ENCODE data around the gene ATAD3C. TPM values are rescaled to one million over a fixed set of nuclear protein-coding genes. Genes with fewer than 3 reads are reported as not detected.
"Not testable (repeated sequence)": the region's sequence is repeated elsewhere in the genome, so short reads cannot be mapped to it uniquely, and the experiment has no call there.

Gene ATAD3C
- total RNA-seq, 6 donors from 2014 or later, result 9.2 to 20.9 (median 14.7) TPM

- H3K4me1 ChIP-seq, result peaks cover 0 to 12% (median 8%) of the 10 kb centered on the region in 4 donors
- DNase-seq (peak in 1 of 2 donors; percentile 61), ATAC-seq (ENCODE audit: low FRiP score in 2 of 2) (no peak)
- no peak for TF ChIP-seq POLR2AphosphoS5 (IDR thresholded peaks at IDR 0.05)
- no peak for TF ChIP-seq EP300 (IDR thresholded peaks at IDR 0.05)
- TF ChIP-seq POLR2A (IDR thresholded peaks at IDR 0.05), result no peak
- no peak for TF ChIP-seq CTCF (IDR thresholded peaks at IDR 0.05)
- H3K27ac ChIP-seq, result no peak overlapping the region
- no peak overlapping the region for H3K4me3 ChIP-seq
- WGBS, 2 donors, result 59 to 76% methylated on average over 3 to 25 of the region's 27 CpGs
- H3K36me3 ChIP-seq, result no peaks in the 10 kb centered on the region
- H3K27me3 ChIP-seq, result no peaks in the 10 kb centered on the region
- H3K9me3 ChIP-seq, result no peaks in the 10 kb centered on the region
Measured at GRCh38 chr1:1460540-1461130, 11.1 kb downstream of the ATAD3C start.

DNA sequence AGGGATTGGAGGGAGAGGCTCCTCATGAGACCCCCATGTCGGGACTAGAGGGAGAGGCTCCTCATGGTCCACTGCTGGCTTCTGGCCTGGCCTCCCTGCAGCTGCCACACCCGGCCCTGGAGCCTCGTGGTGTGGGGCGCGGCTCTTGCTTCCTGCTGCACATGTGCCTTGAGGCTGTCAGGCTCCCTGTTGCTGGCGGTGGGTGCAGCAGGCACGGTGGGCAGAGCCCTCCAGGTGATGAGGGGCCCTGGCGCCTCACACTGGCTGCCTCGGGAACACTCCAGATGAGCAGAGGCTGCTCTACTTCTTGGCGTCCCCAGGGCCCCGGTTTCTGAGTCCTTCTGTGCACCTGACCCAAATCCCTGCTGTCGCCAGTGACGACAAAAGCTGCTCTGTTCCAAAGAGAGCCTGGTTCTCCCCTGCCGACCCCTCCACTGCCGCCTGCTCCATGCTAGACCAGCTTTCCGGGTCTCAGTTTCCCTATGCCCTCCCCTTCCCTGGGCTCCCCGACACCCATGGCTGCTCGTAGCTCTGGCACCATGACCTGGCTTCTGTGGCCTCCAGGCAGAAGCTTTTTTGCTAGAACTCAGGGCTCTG, 12.3 kb downstream of the ATAD3C start:
- H3K27me3 ChIP-seq, result no peaks in the 10 kb centered on the region
- no peaks in the 10 kb centered on the region for H3K36me3 ChIP-seq
- 70 to 77% methylated on average over 8 to 12 of the region's 18 CpGs for WGBS, 2 donors
- no peak for TF ChIP-seq POLR2AphosphoS5 (IDR thresholded peaks at IDR 0.05)
- TF ChIP-seq EP300 (IDR thresholded peaks at IDR 0.05), result no peak
- TF ChIP-seq CTCF (IDR thresholded peaks at IDR 0.05), result no peak
- no peak for TF ChIP-seq POLR2A (IDR thresholded peaks at IDR 0.05)
- no peaks in the 10 kb centered on the region for H3K9me3 ChIP-seq
- ATAC-seq (ENCODE audit: low FRiP score in 2 of 2) (no peak), DNase-seq (peak in 1 of 2 donors; percentile 76)
- peak overlapping the region; percentile 42 to 59 (median 53) for H3K27ac ChIP-seq
- peak overlapping the region in 3 of 4 donors; percentile 26 to 40 (median 37) for H3K4me3 ChIP-seq
- H3K4me1 ChIP-seq, result peaks cover 0 to 12% (median 8%) of the 10 kb centered on the region in 4 donors

- 0 to 51% methylated on average over 2 to 25 of the region's 26 CpGs for WGBS, 2 donors
- no peaks in the 10 kb centered on the region for H3K27me3 ChIP-seq
- peak overlapping the region in 3 of 4 donors; percentile 26 to 40 (median 37) for H3K4me3 ChIP-seq
- DNase-seq, result peak; percentile 81 to 83
- no peak for TF ChIP-seq CTCF (IDR thresholded peaks at IDR 0.05)
- TF ChIP-seq POLR2A (IDR thresholded peaks at IDR 0.05), result peak in 1 of 4 donors; percentile 33
- TF ChIP-seq EP300 (IDR thresholded peaks at IDR 0.05), result no peak
- ATAC-seq (ENCODE audit: low FRiP score in 2 of 2), result peak; percentile 76 to 93
- H3K27ac ChIP-seq, result peak overlapping the region; percentile 42 to 59 (median 53)
- no peaks in the 10 kb centered on the region for H3K36me3 ChIP-seq
- no peaks in the 10 kb centered on the region for H3K9me3 ChIP-seq
- H3K4me1 ChIP-seq, result peaks cover 0 to 12% (median 8%) of the 10 kb centered on the region in 4 donors
Measured at GRCh38 chr1:1462318-1462966, 13.0 kb downstream of the ATAD3C start.

DNA sequence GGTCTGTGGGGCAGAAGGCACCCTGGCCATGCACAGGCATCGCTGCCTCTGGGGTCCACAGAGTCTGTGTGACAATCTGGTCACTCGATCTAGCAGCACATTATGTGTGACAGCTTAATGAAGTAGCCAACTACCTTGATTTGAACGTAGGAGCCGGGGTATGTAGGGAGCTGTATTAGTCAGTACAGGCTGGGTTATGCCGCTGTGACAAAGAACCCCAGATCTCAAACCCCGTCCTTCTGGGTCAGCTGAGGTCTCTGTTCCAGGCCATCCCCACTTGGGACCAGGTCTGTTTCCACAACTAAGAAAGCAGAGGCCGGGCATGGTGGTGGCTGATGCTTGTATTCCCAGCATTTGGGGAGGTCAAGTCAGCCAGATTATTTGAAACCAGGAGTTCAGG, 13.8 kb downstream of the ATAD3C start:
- Histone ChIP-seq H3K9me3 (no peaks in the 10 kb centered on the region), H3K27ac (peak overlapping the region in 1 of 4 donors; percentile 42), H3K27me3 (no peaks in the 10 kb centered on the region), H3K36me3 (no peaks in the 10 kb centered on the region), H3K4me1 (peaks cover 0 to 12% (median 8%) of the 10 kb centered on the region in 4 donors), H3K4me3 (no peak overlapping the region)
- ATAC-seq (ENCODE audit: low FRiP score in 2 of 2) (no peak), DNase-seq (no peak)
- no peak for TF ChIP-seq POLR2AphosphoS5 (IDR thresholded peaks at IDR 0.05)
- no peak for TF ChIP-seq POLR2A (IDR thresholded peaks at IDR 0.05)
- no peak for TF ChIP-seq CTCF (IDR thresholded peaks at IDR 0.05)
- TF ChIP-seq EP300 (IDR thresholded peaks at IDR 0.05), result no peak
- 89 to 98% methylated on average over 5 to 7 of the region's 7 CpGs for WGBS, 2 donors

DNA sequence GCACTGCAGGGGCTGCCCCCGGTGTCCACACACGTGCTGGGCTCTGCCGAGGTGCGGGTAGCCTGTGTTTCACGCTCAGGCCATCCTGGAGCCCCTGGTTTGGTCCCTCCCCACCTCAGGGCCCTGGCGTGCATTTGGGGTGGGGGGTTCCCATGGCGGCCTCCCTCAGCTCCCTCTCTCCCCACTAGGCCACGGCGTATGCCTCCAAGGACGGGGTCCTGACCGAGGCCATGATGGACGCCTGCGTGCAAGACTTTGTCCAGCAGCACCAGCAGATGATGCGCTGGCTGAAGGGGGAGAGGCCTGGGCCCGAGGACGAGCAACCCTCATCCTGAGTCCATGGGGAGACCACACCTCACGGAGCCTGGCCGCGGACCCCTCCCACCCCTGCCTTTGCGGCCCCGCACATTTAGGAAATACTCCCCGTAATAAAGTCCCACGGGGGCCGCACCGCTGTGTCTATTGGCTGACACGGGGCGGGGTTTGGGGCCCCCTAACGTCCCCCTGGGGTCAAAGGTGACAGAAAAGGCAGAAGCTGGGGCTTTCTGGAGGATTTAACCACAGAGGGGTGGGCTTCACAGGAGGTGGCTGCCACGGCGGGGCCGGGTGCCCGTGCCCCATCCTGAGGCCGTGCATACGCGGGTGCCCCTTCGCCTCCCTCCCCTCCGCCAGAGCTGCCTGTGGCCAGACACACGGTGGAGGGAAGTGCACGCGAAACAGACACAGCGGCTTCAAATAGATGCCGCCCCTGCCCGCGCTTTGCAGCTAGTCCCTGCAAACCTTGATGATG, 18.9 kb downstream of the ATAD3C start:
- WGBS, 2 donors, result 75 to 88% methylated on average over 4 to 12 of the region's 44 CpGs
- ATAC-seq (ENCODE audit: low FRiP score in 2 of 2), result not testable (repeated sequence)
- DNase-seq, result peak in 1 of 2 donors; percentile 70

More for the DNA sequence above, 18.9 kb downstream of the ATAD3C start:
- not testable (repeated sequence) for H3K4me3 ChIP-seq, H3K27ac ChIP-seq, H3K27me3 ChIP-seq, H3K36me3 ChIP-seq, H3K9me3 ChIP-seq
- peaks cover 14 to 20% (median 17%) of the 10 kb centered on the region in 4 donors for H3K4me1 ChIP-seq

Data from upper lobe of left lung (tissue), 6 donors.